H1 (cell line): ENCODE results near the gene IL5RA. TPM values are rescaled to one million over a fixed set of nuclear protein-coding genes. Genes with fewer than 3 reads are reported as not detected.

Experiments used
- CTCF ChIA-PET: fragments of 300-600 bp; sonication (Branson Sonifier 250); formaldehyde crosslinking; loops from one replicate; lab custom pipeline; 2021; ENCODE audit not compliant: partially characterized antibody; lab: Charles Lee
- POLR2A ChIA-PET: fragments of 300-600 bp; sonication (Branson Sonifier 250); formaldehyde crosslinking; loops from one replicate; lab custom pipeline; 2021; ENCODE audit warnings: inconsistent platforms; ENCODE audit not compliant: partially characterized antibody; lab: Charles Lee
- DNase-seq, 2 experiments: peaks; one replicate each; pipeline versions ENCODE4 v3.0.0 to v3.0.0-alpha.2; 2010 to 2022; ENCODE audit warnings: low spot score in 2 of 2, low read depth in 1 of 2, mixed read lengths in 1 of 2
- FAIRE-seq: peaks from 2 replicates; lab custom pipeline; 2011; peaks lifted over from hg19 to GRCh38; lab: Jason Lieb, UNC
- H2AFZ ChIP-seq: 2 replicates; pipeline ENCODE4 v1.8.1; 2012; ENCODE audit warnings: low read length, inconsistent platforms
- H2AK5ac ChIP-seq: 2 replicates; pipeline ENCODE4 v1.6.1; 2013; ENCODE audit warnings: low read depth, low read length
- H2BK120ac ChIP-seq: replicated peaks from 2 replicates; pipeline ENCODE3; 2013; ENCODE audit warnings: low read depth, low read length, inconsistent platforms
- H2BK12ac ChIP-seq: 2 replicates; pipeline ENCODE4 v1.6.1; 2013; ENCODE audit warnings: low read depth, low read length
- H2BK15ac ChIP-seq: 2 replicates; pipeline ENCODE4 v1.6.1; 2013; ENCODE audit warnings: low read length
- H2BK20ac ChIP-seq: 2 replicates; pipeline ENCODE4 v1.6.1; 2013; ENCODE audit warnings: low read length
- H2BK5ac ChIP-seq: 2 replicates; pipeline ENCODE4 v1.6.1; 2013; ENCODE audit warnings: low read depth, low read length
- H3K14ac ChIP-seq: 2 replicates; pipeline ENCODE4 v1.6.1; 2013; ENCODE audit warnings: inconsistent platforms; ENCODE audit not compliant: insufficient read length
- H3K18ac ChIP-seq: 2 replicates; pipeline ENCODE4 v1.6.1; 2013; ENCODE audit warnings: low read length; ENCODE audit errors: extremely low read depth
- H3K23ac ChIP-seq: 2 replicates; pipeline ENCODE4 v1.6.1; 2013; ENCODE audit warnings: inconsistent platforms; ENCODE audit not compliant: insufficient read length
- H3K23me2 ChIP-seq: 2 replicates; pipeline ENCODE4 v1.6.1; 2013; ENCODE audit warnings: low read depth, low read length
- H3K27ac ChIP-seq: 2 replicates; pipeline ENCODE4 v1.6.1; 2011; ENCODE audit warnings: low read depth, low read length, inconsistent platforms
- H3K27me3 ChIP-seq, 4 experiments: replicated peaks in 1 of 4; 1 replicate in 1 of 4; 2 replicates in 3 of 4; pipeline versions ENCODE4 v1.6.1 to v1.8.1; 2011 to 2013; ENCODE audit warnings: low read length in 3 of 4, mild to moderate bottlenecking in 3 of 4, inconsistent platforms in 2 of 4, mixed read lengths in 2 of 4, moderate library complexity in 1 of 4; ENCODE audit not compliant: control insufficient read depth in 3 of 4, insufficient read depth in 3 of 4; ENCODE audit errors: extremely low read depth in 1 of 4
- H3K36me3 ChIP-seq, 4 experiments: 2 replicates each; pipeline versions ENCODE4 v1.6.1 to v1.8.1; 2011 to 2013; ENCODE audit warnings: mild to moderate bottlenecking in 4 of 4, low read length in 3 of 4, moderate library complexity in 2 of 4, control low read depth in 1 of 4, inconsistent platforms in 1 of 4; ENCODE audit not compliant: insufficient read depth in 4 of 4, control insufficient read depth in 2 of 4
- H3K4ac ChIP-seq: replicated peaks from 2 replicates; pipeline ENCODE3; 2013; ENCODE audit warnings: low read length, low read depth, mixed read lengths, inconsistent platforms; ENCODE audit not compliant: insufficient read length
- H3K4me1 ChIP-seq, 4 experiments: replicated peaks in 1 of 4; 1 replicate in 1 of 4; 2 replicates in 3 of 4; pipeline versions ENCODE4 v1.6.1 to v1.8.1; 2011 to 2013; ENCODE audit warnings: low read length in 3 of 4, inconsistent platforms in 2 of 4, mixed read lengths in 1 of 4; ENCODE audit not compliant: insufficient read depth in 4 of 4, control insufficient read depth in 3 of 4
- H3K4me2 ChIP-seq, 2 experiments: 2 replicates each; pipeline versions ENCODE4 v1.6.1 to v1.8.1; 2011 to 2013; ENCODE audit warnings: low read depth in 2 of 2, low read length in 2 of 2, control low read depth in 1 of 2, inconsistent platforms in 1 of 2, mild to moderate bottlenecking in 1 of 2; ENCODE audit not compliant: insufficient read depth in 1 of 2
- H3K4me3 ChIP-seq, 4 experiments: fragments of 200-600, 300-600 bp in 1 of 4; sonication (generic), shearing (Covaris generic), sonication (Bioruptor Twin) in 1 of 4; 2 replicates each; pipeline versions ENCODE4 v1.5.1 to v1.8.1; 2011 to 2016; ENCODE audit warnings: low read length in 4 of 4, low read depth in 3 of 4, control low read depth in 2 of 4, inconsistent platforms in 2 of 4, mild to moderate bottlenecking in 2 of 4, mixed read lengths in 1 of 4, moderate library complexity in 1 of 4; ENCODE audit not compliant: insufficient read depth in 2 of 4; ENCODE audit errors: extremely low read depth in 1 of 4
- H3K56ac ChIP-seq: replicated peaks from 2 replicates; pipeline ENCODE3; 2013; ENCODE audit warnings: low read depth, mild to moderate bottlenecking, mixed read lengths, low read length, inconsistent platforms; ENCODE audit not compliant: insufficient read length
- H3K79me1 ChIP-seq: 2 replicates; pipeline ENCODE4 v1.6.1; 2013; ENCODE audit warnings: low read depth, low read length, control low read depth
- H3K79me2 ChIP-seq, 2 experiments: 2 replicates each; pipeline versions ENCODE4 v1.6.1 to v1.8.1; 2012 to 2013; ENCODE audit warnings: low read length in 2 of 2, mild to moderate bottlenecking in 2 of 2, inconsistent platforms in 1 of 2; ENCODE audit not compliant: insufficient read depth in 2 of 2, control insufficient read depth in 1 of 2
- H3K9ac ChIP-seq, 4 experiments: replicated peaks in 1 of 4; 1 replicate in 1 of 4; 2 replicates in 3 of 4; pipeline versions ENCODE4 v1.6.1 to v1.8.1; 2011 to 2013; ENCODE audit warnings: low read depth in 3 of 4, low read length in 3 of 4, control low read depth in 2 of 4, mild to moderate bottlenecking in 2 of 4, moderate library complexity in 2 of 4, inconsistent platforms in 1 of 4; ENCODE audit errors: extremely low read depth in 1 of 4
- H3K9me3 ChIP-seq, 2 experiments: 2 replicates each; pipeline versions ENCODE4 v1.6.1 to v1.8.1; 2012 to 2013; ENCODE audit warnings: mild to moderate bottlenecking in 2 of 2, moderate library complexity in 2 of 2, control low read depth in 1 of 2, inconsistent platforms in 1 of 2, low read depth in 1 of 2, low read length in 1 of 2, mixed read lengths in 1 of 2; ENCODE audit not compliant: insufficient read depth in 2 of 2
- H4K20me1 ChIP-seq, 2 experiments: replicated peaks in 1 of 2; 2 replicates each; pipeline versions ENCODE3 to v1.8.1; 2011 to 2013; ENCODE audit warnings: inconsistent platforms in 2 of 2, low read length in 2 of 2, mild to moderate bottlenecking in 1 of 2; ENCODE audit not compliant: insufficient read depth in 2 of 2, control insufficient read depth in 1 of 2
- H4K5ac ChIP-seq: 2 replicates; pipeline ENCODE4 v1.6.1; 2013; ENCODE audit warnings: low read length, low read depth, mixed read lengths, inconsistent platforms; ENCODE audit not compliant: insufficient read length
- H4K8ac ChIP-seq: 2 replicates; pipeline ENCODE4 v1.8.0; 2013; ENCODE audit warnings: mild to moderate bottlenecking, moderate library complexity, low read length, inconsistent platforms; ENCODE audit not compliant: insufficient read depth; ENCODE audit errors: extremely low read depth
- H4K91ac ChIP-seq: replicated peaks from 2 replicates; pipeline ENCODE3; 2013; ENCODE audit warnings: low read length, mixed read lengths, inconsistent platforms; ENCODE audit not compliant: insufficient read length
- ATF2 ChIP-seq: IDR thresholded peaks from 2 replicates; pipeline ENCODE4 v1.6.1; 2012; ENCODE audit warnings: low read length, inconsistent platforms
- EZH2 ChIP-seq: fragments of 200-600 bp; sonication (generic); IDR thresholded peaks from 2 replicates; pipeline ENCODE4 v1.7.1; 2012; ENCODE audit warnings: low read depth, mild to moderate bottlenecking, moderate library complexity, low read length, inconsistent platforms; ENCODE audit not compliant: severe bottlenecking
- GABPA ChIP-seq: IDR thresholded peaks from 2 replicates; pipeline ENCODE4 v1.6.1; 2011; ENCODE audit warnings: mild to moderate bottlenecking, low read length, moderate library complexity, borderline replicate concordance; ENCODE audit not compliant: insufficient read depth
- JUND ChIP-seq: IDR thresholded peaks from 2 replicates; pipeline ENCODE4 v1.6.1; 2011; ENCODE audit warnings: mild to moderate bottlenecking, improper control_type of control experiment, low read length
- RNF2 ChIP-seq: fragments of 200-900, 300-1000 bp; sonication (generic); IDR thresholded peaks from 2 replicates; pipeline ENCODE4 v1.7.1; 2016; ENCODE audit warnings: borderline replicate concordance, low read depth, mild to moderate bottlenecking, antibody characterized with exemption, low read length; ENCODE audit not compliant: poor library complexity, severe bottlenecking; ENCODE audit errors: missing control alignments
- SP2 ChIP-seq: IDR thresholded peaks from 2 replicates; pipeline ENCODE4 v1.6.1; 2012; ENCODE audit warnings: mild to moderate bottlenecking, low read length, inconsistent platforms
- TBP ChIP-seq: IDR thresholded peaks from 2 replicates; pipeline ENCODE4 v1.6.1; 2011; ENCODE audit warnings: low read depth, low read length, improper control_type of control experiment
- TCF12 ChIP-seq: IDR thresholded peaks from 2 replicates; pipeline ENCODE4 v1.6.1; 2011; ENCODE audit warnings: low read depth, mild to moderate bottlenecking, low read length
- YY1 ChIP-seq: IDR thresholded peaks from 2 replicates; pipeline ENCODE4 v1.6.1; 2011; ENCODE audit warnings: low read depth, mild to moderate bottlenecking, low read length
- WGBS, 2 experiments: shearing (Covaris generic) in 1 of 2; methylation state at CpG; one replicate each; pipeline versions ENCODE4 v1.1.6 to v1.1.7; 2013 to 2015; ENCODE audit warnings: low lambda C conversion rate in 2 of 2, mixed read lengths in 2 of 2, inconsistent platforms in 1 of 2, low coverage in 1 of 2, missing lambda C conversion rate in 1 of 2; ENCODE audit not compliant: insufficient replicate concordance in 2 of 2, insufficient coverage in 1 of 2, insufficient read length in 1 of 2; ENCODE audit errors: extremely low coverage in 1 of 2, missing lambda C conversion rate in 1 of 2; 5-methylcytosine and 5-hydroxymethylcytosine counted together
- polyA plus RNA-seq, 7 experiments: library from polyadenylated mRNA; depleted of rRNA in 3 of 7; stranded (reverse) in 5 of 7; unstranded in 2 of 7; fragments of >200 nt in 5 of 7; fragments of 200-250 nt in 2 of 7; gene quantifications; 1 replicate in 5 of 7; 2 replicates in 1 of 7; 4 replicates in 1 of 7; pipeline versions ENCODE4 v1.2.1 to v1.2.3, GENCODE V29; 2011 to 2013; ENCODE audit warnings: missing spikeins in 2 of 7, mixed read lengths in 2 of 7
- total RNA-seq: library from RNA; stranded (reverse); fragmentation: NEBNext Ultra II Directional; extraction: Animal tissue kit (Norgen Biotek cat#: 25700); gene quantifications from 2 replicates; pipeline ENCODE4 v1.2.1, GENCODE V29; 2021
- TF ChIP-seq, protein P1 (sequence below): IDR thresholded peaks from 2 replicates; pipeline ENCODE4 v1.6.1; 2011; ENCODE audit warnings: low read length, improper control_type of control experiment
- TF ChIP-seq, protein P2 (sequence below): IDR thresholded peaks from 2 replicates; pipeline ENCODE4 v1.6.1; 2012; ENCODE audit warnings: inconsistent platforms

IL5RA gene
- total and polyA plus RNA-seq, 2 of the 8 experiments (the other 6 are each of a cell fraction or from before 2014, with no cell fraction given): not detected

GRCh38 chr3:3031326-3031725 lies 78.8 kb downstream of the IL5RA start:
- Histone ChIP-seq H4K8ac (no peak overlapping the region), H2AK5ac (no peak overlapping the region), H4K91ac (no peak overlapping the region), H3K79me2 (no peaks in the 10 kb centered on the region), H3K23me2 (no peaks in the 10 kb centered on the region), H3K36me3 (no peaks in the 10 kb centered on the region), H3K14ac (no peak overlapping the region), H3K4me2 (no peak overlapping the region), H3K56ac (no peak overlapping the region), H3K23ac (no peak overlapping the region), H2BK5ac (no peak overlapping the region), H3K9ac (no peak overlapping the region), H3K79me1 (no peaks in the 10 kb centered on the region), H3K27me3 (no peaks in the 10 kb centered on the region), H2BK120ac (no peak overlapping the region), H3K18ac (no peak overlapping the region), H3K4me1 (peaks cover 0 to 2% (median 0%) of the 10 kb centered on the region in 4 experiments; a peak in 1 of 7 replicates), H4K20me1 (no peaks in the 10 kb centered on the region), H3K4me3 (no peak overlapping the region), H2BK15ac (no peak overlapping the region), H2BK20ac (no peak overlapping the region), H3K4ac (no peak overlapping the region), H3K9me3 (no peaks in the 10 kb centered on the region), H2BK12ac (no peak overlapping the region), H4K5ac (no peak overlapping the region), H3K27ac (no peak overlapping the region), H2AFZ (no peak overlapping the region)
- ChIA-PET CTCF (interaction anchor here (0.9 to 1.4 kb wide), 4 partner anchors 13 to 267 kb away, joined by 3 read pairs; partner anchors contain the start of gene IL5RA), POLR2A (no interaction called here)
- WGBS, 2 experiments: 72% methylated on average over 4 of the region's 4 CpGs; no CpG with 5 or more reads in 1 of the 2 experiments
- DNase-seq: no peak
- no peak for FAIRE-seq
- TF ChIP-seq GABPA (no peak), RNF2 (no peak), YY1 (no peak), ATF2 (no peak), JUND (no peak), EZH2 (no peak), TCF12 (no peak), TBP (no peak), SP2 (no peak)
- TF ChIP-seq, protein P1, sequence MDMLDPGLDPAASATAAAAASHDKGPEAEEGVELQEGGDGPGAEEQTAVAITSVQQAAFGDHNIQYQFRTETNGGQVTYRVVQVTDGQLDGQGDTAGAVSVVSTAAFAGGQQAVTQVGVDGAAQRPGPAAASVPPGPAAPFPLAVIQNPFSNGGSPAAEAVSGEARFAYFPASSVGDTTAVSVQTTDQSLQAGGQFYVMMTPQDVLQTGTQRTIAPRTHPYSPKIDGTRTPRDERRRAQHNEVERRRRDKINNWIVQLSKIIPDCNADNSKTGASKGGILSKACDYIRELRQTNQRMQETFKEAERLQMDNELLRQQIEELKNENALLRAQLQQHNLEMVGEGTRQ: no peak
- TF ChIP-seq, protein P2, sequence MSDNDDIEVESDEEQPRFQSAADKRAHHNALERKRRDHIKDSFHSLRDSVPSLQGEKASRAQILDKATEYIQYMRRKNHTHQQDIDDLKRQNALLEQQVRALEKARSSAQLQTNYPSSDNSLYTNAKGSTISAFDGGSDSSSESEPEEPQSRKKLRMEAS: no peak
